ENCODE data around the gene ABCA2.

- TF ChIP-seq CTCF (IDR thresholded peaks at IDR 0.05) (no peak), POLR2AphosphoS5 (IDR thresholded peaks at IDR 0.05) (no peak)
Measured at GRCh38 chr9:137032858-137033257, 4.8 kb upstream of the ABCA2 start.
